ENCODE results near the gene SNX8.

The SNX8 gene

DNA sequence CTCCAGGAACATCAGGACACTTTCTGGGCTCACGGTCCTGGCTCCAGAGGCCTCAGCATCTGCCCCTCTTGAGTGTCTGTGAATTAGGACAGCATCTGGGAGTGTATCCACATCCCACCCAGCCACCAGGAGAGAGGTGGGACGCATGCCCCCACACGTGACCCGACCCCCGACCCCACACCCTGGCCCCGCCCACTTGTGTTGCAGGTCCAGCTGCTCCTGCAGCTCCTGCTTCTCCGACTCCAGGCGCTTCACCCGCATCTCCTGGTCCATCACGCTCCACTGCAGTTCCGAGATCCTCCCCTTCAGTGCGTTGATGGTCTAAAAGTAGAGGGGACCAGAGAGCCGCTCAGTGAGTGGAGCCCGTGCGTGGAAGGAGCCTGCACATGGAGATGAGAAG is 95.1 kb downstream of the SNX8 start:
- DNase-seq, result no peak

DNA sequence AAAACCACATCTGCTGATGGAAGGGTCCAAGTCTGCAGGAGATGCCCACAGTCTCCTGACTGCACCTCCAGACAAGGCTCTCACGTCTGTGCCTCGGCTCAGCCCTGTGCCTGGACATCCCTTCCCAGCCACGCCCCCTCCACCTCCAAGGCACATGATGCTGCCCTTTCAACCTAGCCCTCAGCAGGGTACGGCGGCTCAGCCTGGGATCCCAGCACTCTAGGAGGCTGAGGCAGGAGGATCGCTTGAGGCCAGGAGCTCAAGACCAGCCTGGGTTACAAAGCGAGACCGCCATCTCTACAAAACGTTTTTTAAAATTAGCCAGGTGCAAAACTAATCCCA is 95.8 kb downstream of the SNX8 start:
- DNase-seq, result no peak

DNA sequence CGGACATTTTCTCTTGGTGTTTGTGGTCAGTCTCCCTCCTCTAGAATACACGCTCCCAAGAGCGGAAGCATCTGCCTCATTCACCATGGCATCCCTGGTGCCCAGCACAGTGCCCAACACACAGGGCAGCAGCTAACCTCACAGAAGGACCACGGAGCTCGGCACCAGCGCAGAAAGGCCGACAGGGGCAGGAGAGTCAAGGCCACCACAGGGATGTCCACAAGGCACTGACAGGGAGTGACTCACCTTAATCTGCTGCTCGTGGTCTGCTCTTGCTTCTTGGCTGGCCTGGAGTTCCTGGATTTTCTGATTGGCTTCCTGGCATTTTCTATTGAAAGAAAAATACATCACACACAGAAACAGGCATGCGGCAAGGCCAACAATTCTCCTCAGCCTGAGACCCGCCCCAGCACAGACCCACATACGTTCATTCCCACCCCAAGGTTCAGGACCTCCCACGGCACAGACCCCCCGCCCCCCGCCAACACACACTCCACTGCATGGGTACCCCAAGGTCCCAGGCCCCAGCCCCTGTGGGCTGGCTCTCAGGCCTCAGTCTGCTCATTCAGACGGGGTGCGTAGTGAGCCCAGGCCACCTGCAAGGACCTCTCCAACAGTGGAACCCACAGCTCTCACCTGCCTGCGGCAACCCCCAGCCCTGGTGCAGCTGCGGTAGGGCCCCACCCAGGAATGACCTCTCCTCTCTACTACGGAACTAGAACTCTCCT is 96.4 kb downstream of the SNX8 start:
- no peak for DNase-seq

DNA sequence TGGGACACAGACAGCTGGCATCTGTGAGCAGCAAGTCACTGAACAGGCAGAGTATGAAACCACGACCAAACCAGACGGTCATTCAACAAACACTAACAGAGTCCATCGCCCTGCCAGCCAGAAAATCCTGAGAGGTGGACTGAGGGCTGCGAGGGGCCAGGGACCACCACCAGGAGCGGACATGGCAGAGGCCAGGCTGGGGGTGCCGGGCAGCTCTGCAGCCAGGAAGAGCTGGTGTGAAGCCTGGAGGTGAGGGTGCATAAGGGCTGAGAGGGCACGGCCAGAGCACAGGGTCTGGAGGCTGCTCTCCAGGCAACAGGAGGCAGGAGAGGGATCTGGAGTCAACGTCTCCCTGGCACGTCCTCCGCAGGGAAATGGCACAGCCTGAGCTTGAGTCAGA is 97.0 kb downstream of the SNX8 start:
- DNase-seq, result no peak

DNA sequence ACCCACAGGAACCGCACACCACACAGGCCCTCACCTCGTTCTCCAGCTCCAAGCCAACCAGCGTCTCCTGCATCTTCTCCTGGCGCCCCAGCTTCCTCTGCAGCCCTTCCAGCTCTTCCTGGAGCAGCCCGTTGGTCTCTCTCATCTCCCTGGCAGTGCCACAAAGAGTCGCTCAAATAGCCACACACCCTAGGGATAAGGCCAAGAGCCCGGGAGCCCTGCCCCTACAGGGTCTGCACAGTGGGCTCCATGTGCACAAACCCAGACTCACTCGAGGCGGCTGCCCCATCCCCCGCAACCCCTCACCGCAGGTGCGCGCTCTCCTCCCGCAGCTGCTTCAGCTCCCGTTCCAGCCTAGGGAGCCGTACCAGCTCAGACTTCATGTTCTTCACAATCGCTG is 98.4 kb downstream of the SNX8 start:
- DNase-seq, result no peak

DNA sequence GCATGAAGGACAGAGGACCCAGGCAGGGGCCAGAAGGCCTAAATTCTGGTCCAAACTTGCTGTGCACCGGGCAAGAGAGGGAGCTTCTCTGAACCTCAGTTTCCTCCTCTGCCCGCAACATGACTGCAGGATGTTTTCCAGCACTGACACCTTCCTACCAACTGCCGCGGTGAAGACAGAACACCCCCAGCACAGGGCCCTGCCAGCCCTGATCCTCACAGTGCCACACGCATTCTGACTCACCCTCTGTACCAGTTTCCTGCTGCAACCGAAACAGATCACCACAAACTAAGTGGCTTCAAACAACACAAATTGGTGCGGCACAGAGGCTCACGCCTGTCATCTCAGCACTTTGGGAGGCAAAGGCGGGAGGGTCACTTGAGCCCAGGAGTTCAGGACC is 99.6 kb downstream of the SNX8 start:
- DNase-seq, result no peak

DNA sequence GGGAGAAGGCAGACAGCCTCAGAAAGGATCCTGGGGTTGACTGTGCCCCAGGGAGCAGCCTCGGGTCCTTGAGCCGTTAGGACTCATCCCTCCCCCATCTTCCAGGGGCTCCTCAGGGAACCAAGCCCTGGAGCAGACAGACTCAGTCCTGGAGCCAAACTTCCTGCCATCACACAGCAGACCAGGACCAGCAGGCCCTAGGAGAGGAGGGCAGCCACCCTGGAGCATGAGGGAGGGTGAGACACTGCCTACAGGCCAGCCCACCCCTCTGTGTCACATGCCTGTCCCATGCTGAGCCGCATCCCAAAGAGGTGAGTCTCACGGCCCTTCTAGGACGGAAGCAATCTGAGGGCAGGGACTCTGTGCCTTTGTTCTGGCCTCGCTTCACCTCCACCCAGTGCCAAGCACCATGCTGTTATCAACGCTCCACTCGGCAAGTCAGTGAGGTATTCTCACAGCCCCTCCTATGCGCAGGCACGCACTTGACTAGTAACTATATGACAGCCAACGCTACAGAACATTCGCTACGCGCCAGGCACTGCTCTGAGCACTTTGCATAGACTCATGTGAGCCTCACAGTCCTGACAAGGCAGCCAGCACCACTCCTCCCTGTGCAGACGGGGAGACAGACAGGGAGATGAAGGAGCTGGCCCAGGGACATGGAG is 100.6 kb downstream of the SNX8 start:
- DNase-seq, result no peak

DNA sequence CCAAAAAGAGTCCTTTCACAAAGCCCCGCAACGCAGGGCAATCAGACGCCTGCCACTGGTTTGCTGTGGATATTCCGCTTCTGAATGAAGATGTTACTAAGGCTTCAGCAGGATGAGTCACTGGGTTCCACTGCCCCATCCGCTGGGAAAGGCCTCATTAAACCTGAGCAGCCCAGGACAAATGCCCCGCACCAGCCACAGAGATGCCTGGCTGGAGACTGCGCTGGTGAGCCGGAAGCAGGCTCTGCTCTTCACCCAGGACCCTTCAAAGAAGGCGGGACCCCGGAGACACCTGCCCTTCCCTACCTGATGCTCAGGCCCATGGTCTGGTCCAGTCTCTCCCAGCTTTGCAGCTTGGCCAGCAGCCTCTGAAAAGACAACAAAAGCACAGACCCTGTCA is 101.3 kb downstream of the SNX8 start:
- no peak for DNase-seq

DNA sequence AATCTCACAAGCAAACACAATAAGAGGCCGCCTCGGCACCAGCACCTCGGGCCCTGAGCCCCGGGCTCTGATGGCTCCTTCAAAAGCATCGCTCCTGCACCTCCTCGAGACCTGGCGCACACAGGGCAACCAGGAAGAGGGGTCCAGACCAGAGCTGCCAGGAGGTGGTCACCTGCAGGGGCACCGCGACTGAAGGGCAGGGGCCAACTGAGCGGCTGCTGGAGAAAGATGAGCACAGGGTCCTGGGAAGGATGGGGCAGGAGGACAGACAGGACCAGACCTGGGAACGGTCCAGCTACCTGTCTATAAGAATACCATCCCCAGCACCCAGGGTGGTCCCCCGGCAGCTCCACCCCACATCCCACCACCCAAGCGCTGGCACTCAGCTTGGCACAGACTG is 102.3 kb downstream of the SNX8 start:
- no peak for DNase-seq

DNA sequence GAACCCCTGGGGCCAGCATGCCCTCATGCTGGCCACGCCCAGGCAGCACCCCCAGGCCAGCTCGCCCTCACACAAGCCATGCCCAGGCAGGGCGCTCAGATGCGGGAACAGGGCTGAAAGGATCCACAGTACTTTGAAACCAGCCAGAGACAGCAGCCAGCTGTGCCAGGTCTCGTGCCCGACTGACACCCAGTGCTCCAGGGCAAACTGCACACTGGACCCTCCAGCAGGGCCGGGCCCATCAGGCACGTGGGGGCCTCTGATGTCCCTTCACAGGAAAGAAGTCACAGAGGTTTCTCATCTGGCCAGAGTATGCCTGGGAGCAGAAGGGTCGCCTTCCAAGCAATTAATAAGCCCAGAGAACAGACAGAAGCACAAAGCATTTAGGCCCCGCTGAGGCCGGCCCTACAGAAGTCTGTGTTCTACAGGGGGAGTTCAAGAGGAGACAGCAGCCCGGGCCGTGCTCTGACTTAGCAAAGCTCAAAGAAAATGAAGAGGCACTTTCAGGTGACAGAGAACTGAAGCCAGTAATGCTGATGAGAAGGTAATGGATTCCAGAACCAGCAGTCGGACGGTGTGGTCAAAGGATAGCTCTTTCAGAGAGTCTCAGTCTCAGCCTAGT is 102.9 kb downstream of the SNX8 start:
- no peak for DNase-seq

DNA sequence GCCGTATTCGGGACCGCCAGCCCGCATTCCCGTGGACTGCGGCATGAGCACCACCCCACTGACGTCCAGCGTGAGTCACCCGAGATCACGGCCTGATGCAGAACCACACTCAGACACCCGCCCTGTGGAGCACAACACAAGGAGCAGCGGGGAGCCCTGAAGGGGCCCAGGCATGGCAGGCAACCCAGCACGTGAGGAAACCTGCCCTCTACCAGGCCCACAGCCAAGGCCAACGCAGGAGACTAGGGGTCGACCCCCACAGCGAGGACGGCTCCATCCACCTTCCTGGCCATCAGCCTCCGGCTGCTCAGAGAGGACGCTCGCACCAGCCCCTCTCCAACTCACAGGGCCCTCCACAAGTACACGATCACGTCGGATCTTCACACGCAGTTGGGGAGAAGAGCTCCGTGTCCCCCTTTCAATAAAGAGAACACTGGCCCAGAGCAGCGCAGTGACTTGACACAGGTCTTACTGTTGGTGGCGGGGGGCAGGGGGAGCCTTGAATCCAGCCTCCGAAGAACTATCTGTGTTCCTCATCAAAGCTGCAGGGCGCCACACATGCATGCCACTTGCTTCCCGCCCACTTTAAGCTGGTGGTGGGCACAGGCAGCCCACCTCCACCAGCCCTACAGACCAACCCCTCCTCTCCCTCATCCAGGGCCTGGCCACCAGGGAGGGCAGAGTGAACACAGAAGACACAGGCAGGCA is 103.5 kb downstream of the SNX8 start:
- no peak for DNase-seq

DNA sequence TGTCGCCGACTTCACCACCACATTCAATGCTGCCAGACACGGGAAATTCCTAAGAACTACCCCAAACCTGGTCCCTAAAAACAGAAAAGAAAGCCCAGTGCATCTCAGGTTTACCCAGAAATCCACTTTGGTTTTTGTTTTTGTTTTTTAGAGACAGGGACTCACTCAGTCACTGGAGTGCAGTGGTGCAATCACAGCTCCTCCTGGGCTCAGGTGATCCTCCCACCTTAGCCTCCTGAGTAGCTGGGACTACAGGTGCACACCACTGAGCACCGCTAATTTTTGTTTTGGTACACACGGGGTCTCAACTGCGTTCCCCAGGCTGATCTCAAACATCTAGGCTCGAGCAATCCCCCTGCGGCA is 104.3 kb downstream of the SNX8 start:
- DNase-seq, result no peak

DNA sequence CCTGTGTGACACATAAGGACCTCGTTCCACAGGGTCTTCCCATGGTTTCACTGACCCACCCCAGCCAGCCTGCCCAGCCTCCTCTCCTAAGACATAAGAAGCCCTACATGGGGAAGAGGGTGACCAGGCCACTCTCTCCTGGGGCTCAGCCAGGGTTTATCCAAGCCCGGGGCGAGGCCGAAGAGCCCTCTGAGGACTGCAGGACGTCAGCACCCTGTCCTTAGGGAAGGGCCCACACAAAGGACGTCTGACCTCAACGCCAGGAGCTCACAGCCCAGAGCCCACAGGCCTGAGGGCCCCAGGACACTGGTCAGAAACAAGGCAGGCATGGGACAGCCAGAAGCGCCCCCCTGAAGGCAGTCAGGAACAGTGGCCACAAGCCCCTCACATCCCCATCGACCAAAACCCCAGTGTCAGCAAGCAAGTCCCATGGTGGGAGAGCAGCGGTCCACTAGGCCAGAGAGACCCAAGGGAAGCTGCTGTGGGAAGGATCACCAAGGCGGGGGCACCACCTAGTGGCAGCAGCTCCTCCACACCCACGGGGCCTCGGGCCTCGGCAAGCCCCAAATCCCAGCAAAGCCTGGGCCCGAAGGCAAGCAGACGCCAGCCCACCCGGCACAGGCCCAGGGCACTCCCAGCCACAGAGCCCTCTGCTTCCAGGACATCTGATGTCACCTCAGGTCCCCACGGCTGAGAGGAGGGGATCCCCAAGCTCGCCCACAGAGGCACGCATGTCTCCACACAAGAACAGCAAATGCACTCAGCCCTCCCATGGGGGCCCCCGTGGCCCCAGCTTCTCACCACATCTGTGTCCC is 104.9 kb downstream of the SNX8 start:
- DNase-seq, result peak; percentile 50 to 56

DNA sequence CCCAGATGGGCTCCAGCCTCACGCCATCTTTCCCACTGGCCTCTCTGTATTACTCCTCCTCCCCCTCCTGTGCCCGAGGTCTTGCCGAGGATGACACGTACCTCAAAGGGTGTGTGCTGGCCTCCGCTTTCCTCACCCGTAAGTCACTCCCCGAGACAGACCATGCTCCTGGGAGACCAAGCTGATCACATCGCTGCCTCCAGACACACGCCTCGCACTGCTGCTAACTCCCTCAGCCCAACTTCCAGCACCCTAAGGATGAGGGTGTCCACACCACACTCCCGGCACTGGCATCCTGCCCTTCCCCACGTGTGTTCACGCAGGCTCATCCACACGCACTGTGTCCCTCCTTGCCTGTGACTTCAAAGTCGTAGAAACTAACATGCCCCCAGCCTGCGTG is 105.5 kb downstream of the SNX8 start:
- DNase-seq, result no peak

DNA sequence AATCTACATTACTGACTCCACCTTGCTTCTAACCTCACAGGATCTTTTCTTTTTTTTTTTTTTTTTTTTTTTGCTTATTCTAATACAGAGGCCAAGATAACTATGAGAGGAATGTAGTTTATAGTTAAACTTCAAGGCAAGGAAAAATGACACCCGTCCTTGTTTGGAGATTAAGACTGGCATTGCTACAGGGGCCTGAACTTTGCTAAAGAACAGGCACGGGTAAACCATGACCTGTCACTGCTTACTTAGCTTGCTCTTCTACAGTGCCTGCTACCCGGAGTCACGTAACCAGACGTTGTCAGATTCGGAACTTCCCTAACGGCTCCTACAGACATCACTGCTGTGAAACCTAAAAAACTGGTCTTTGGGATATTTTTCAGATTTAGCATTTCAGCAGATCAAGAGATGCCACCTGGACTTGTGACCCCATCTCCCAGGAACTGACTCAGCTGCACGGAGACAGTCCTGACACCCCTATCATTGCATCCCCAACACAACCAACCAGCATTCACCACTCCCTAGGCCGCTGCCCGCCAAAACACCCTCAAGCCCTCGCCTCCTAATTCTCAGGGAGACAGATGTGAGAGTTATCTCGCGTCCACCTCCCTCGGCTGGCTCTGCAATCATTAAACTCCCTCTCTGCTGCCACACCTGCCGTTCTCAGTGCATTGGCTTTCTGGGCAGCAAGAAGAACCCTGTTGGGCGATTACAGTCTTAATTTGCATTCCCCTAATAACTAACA is 109.0 kb downstream of the SNX8 start:
- no peak for DNase-seq

DNA sequence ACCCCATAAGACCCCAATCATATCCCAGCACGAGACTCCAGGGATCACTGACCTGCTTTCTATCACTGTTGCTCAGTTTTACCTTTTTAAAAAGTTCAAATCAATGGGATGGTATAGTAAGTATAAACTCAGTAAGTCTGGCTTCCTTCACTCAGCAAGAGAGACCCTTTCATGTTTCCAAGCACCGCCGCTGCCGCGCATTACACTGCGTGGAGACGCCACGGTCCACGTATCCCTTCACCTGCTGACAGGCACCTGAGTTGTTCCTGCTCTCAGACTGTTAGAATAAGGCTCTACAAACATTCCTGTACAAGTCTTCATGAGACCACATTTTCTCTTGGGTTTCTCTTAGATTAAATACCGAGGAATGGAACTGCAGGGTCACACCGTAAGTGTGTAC is 109.8 kb downstream of the SNX8 start:
- DNase-seq, result no peak

DNA sequence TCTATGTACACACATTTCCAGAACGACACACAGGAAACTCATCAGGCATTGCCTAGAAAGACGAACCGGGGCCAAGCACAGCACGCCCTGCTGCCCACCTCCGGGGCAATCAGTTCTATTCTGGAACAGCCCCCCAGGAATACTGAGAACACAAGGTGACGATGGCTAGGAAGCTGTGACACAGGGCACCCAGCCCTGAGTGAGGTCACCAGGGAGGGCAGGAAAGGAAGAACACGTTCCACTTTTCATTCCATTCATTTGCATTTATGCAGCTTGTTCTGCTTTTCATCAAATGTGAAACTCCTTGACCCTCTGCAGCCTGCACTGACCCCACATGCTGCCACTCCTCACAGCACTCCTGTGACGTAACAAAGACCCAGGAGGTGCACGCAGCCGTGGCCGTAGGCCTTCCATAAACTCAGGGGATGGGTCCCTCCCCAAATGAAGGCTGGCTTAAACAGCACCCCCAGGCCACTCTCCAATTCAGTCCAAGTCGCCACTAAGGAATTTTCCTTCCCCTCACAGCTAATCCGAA is 110.4 kb downstream of the SNX8 start:
- DNase-seq, result no peak

DNA sequence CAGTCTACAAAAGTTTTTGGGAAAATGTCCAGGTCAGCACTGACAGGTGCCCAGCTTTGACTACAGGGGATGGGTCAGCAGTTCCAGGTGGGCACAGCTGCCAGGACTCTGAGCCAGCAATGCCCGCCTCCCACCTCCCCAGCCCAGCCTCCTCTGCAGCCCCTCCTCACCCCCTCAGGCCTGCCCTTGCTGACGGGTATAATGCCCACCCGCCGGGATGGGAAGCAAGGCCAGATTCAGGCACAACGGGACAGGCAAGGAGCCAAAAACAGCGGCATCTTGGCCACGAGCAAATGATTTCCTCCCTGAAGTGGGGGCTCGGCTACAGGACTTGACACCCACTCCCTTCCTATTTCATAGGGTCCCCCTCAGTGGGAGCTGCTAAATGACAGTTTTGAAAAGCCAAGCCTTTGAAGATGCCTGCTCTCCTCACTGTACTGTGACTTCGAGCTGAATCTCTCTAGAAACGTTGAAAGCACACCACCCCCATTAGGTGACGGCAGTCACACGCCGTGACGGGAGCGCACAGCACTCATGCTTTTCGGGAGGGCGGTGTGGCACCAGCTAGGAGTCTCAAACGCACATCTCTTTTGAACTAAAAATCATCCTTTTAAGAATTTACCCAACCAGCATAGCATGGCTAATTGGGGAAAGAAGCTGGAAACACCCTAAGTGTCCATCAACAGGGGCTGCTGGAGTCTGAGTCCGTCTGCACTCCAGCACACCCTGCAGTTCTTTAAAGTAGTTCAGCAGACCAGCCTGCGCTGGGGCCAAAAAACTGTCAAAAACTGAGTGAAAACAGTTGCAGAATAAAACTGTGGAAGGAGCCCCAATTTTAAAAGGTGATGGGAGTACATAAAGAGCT is 111.1 kb downstream of the SNX8 start:
- no peak for DNase-seq

DNA sequence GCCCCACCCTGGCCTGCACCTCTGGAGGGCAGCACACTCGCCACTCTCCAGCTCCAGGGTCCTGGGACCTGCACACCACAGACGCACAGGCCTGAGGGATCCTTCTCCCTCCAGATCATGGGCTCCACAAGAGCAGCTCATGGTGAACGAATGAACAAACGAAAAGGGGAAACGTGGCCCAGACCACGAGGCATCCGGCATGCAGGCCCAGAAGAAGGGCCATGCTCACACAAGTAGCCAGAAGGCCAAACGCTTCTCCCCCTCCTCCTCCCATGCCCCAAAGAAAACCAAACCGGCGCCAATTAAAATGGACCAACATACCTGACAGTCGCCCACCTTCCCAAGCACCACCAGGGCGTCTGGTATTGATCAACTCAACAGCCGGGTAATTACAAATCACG is 111.9 kb downstream of the SNX8 start:
- DNase-seq, result no peak
